ENCODE data around the gene PRKCE.

PRKCE gene

GRCh38 chr2:45860136-45861121 lies 209.0 kb downstream of the PRKCE start:
- no peaks in the 10 kb centered on the region for H3K27me3 ChIP-seq (ENCODE audit: low read depth, low read length)
- no peaks in the 10 kb centered on the region for H3K9me3 ChIP-seq (ENCODE audit: control insufficient read depth in 1 of 2, low read length in 2 of 2)
- no peak overlapping the region for H3K27ac ChIP-seq (ENCODE audit: low read length)
- H3K4me3 ChIP-seq (ENCODE audit: low read depth in 1 of 2, low read length in 2 of 2) = peak overlapping the region; percentile 55 to 59
- no peaks in the 10 kb centered on the region for H3K36me3 ChIP-seq (ENCODE audit: control insufficient read depth in 1 of 2, insufficient read depth in 2 of 2, low read length in 2 of 2)
- peaks cover 8 to 41% of the 10 kb centered on the region in 2 donors for H3K4me1 ChIP-seq (ENCODE audit: control insufficient read depth in 1 of 2, insufficient read depth in 2 of 2, low read length in 2 of 2)

DNA sequence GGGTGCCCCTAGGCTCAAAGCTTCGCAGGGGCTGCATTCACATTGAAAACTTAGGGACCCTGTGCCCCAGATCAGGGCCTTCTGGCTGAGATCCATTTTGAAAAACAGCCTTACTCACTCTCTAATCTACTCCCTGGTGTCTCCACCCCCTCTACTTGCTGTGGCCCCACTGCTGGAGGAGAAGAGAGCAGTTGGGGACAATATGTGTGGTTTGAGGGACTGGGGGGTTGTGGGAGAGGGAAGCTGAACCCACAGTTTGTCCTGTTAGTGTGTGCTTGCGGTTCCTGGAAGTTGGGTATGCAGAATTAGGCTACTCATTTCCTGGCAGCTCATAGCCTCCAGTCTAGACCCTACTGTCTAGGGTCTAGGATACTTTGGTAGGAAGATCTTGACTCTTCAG lies 211.4 kb downstream of the PRKCE start:
- H3K4me1 ChIP-seq (ENCODE audit: control insufficient read depth in 1 of 2, insufficient read depth in 2 of 2, low read length in 2 of 2) = peaks cover 8 to 26% of the 10 kb centered on the region in 2 donors

GRCh38 chr2:45864121-45864520 lies 212.6 kb downstream of the PRKCE start:
- peaks cover 8 to 26% of the 10 kb centered on the region in 2 donors for H3K4me1 ChIP-seq (ENCODE audit: control insufficient read depth in 1 of 2, insufficient read depth in 2 of 2, low read length in 2 of 2)
- H3K4me3 ChIP-seq (ENCODE audit: low read depth in 1 of 2, low read length in 2 of 2) = no peak overlapping the region
- no peaks in the 10 kb centered on the region for H3K9me3 ChIP-seq (ENCODE audit: control insufficient read depth in 1 of 2, low read length in 2 of 2)
- no peaks in the 10 kb centered on the region for H3K27me3 ChIP-seq (ENCODE audit: low read depth, low read length)
- H3K27ac ChIP-seq (ENCODE audit: low read length) = no peak overlapping the region
- no peaks in the 10 kb centered on the region for H3K36me3 ChIP-seq (ENCODE audit: control insufficient read depth in 1 of 2, insufficient read depth in 2 of 2, low read length in 2 of 2)

More for the DNA sequence above, 211.4 kb downstream of the PRKCE start:
- no peaks in the 10 kb centered on the region for H3K27me3 ChIP-seq (ENCODE audit: low read depth, low read length)
- H3K9me3 ChIP-seq (ENCODE audit: control insufficient read depth in 1 of 2, low read length in 2 of 2) = no peaks in the 10 kb centered on the region
- H3K4me3 ChIP-seq (ENCODE audit: low read depth in 1 of 2, low read length in 2 of 2) = no peak overlapping the region
- H3K36me3 ChIP-seq (ENCODE audit: control insufficient read depth in 1 of 2, insufficient read depth in 2 of 2, low read length in 2 of 2) = no peaks in the 10 kb centered on the region
- no peak overlapping the region for H3K27ac ChIP-seq (ENCODE audit: low read length)

- Histone ChIP-seq H3K36me3 (ENCODE audit: control insufficient read depth in 1 of 2, insufficient read depth in 2 of 2, low read length in 2 of 2) (no peaks in the 10 kb centered on the region), H3K27ac (ENCODE audit: low read length) (no peak overlapping the region), H3K27me3 (ENCODE audit: low read depth, low read length) (no peaks in the 10 kb centered on the region), H3K4me1 (ENCODE audit: control insufficient read depth in 1 of 2, insufficient read depth in 2 of 2, low read length in 2 of 2) (peaks cover 3 to 6% of the 10 kb centered on the region in 2 donors), H3K9me3 (ENCODE audit: control insufficient read depth in 1 of 2, low read length in 2 of 2) (no peaks in the 10 kb centered on the region), H3K4me3 (ENCODE audit: low read depth in 1 of 2, low read length in 2 of 2) (no peak overlapping the region)
Measured at GRCh38 chr2:45867349-45867748, 215.9 kb downstream of the PRKCE start.

DNA sequence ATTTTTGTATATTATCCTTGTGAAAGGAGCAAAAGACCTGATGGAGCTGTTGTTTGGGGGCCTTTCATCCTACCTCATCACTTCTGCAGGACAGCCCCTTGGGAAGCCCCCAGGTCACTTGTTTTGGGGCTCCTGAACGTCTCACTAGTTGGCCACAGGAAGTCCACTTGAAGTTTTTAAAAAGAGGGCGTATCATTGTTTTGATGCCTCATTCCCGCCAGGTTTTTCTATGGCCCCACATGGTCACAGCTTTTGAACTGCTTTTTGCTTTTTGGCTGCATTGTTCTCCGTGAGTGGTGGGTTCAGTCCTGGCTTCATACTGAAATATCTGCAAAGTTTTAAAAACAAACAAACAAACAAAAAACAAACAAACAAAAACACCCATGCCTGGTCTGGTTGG lies 216.3 kb downstream of the PRKCE start:
- no peak overlapping the region for H3K4me3 ChIP-seq (ENCODE audit: low read depth in 1 of 2, low read length in 2 of 2)
- H3K36me3 ChIP-seq (ENCODE audit: control insufficient read depth in 1 of 2, insufficient read depth in 2 of 2, low read length in 2 of 2) = no peaks in the 10 kb centered on the region
- no peak overlapping the region for H3K27ac ChIP-seq (ENCODE audit: low read length)
- H3K27me3 ChIP-seq (ENCODE audit: low read depth, low read length) = no peaks in the 10 kb centered on the region
- H3K4me1 ChIP-seq (ENCODE audit: control insufficient read depth in 1 of 2, insufficient read depth in 2 of 2, low read length in 2 of 2) = peaks cover 3 to 6% of the 10 kb centered on the region in 2 donors
- no peaks in the 10 kb centered on the region for H3K9me3 ChIP-seq (ENCODE audit: control insufficient read depth in 1 of 2, low read length in 2 of 2)

DNA sequence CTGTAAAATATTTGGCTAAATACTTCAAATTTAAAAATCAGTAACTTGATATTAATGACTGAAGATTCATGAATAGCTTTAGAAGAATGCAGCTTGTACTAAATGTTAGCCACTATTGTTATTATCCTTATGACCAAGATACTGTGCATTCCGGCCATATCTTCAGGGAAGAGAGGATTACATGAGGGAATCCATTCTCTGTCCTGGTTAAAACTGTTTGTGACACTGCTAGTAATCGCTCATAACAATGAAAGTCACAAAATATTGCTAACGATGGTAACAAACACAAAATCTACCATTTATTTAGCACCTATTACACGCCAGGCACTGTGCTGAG lies 217.7 kb downstream of the PRKCE start:
- Histone ChIP-seq H3K4me3 (ENCODE audit: low read depth in 1 of 2, low read length in 2 of 2) (no peak overlapping the region), H3K27me3 (ENCODE audit: low read depth, low read length) (no peaks in the 10 kb centered on the region), H3K36me3 (ENCODE audit: control insufficient read depth in 1 of 2, insufficient read depth in 2 of 2, low read length in 2 of 2) (no peaks in the 10 kb centered on the region), H3K9me3 (ENCODE audit: control insufficient read depth in 1 of 2, low read length in 2 of 2) (no peaks in the 10 kb centered on the region), H3K27ac (ENCODE audit: low read length) (no peak overlapping the region), H3K4me1 (ENCODE audit: control insufficient read depth in 1 of 2, insufficient read depth in 2 of 2, low read length in 2 of 2) (peaks cover 9 to 10% of the 10 kb centered on the region in 2 donors)

- peaks cover 10 to 16% of the 10 kb centered on the region in 2 donors for H3K4me1 ChIP-seq (ENCODE audit: control insufficient read depth in 1 of 2, insufficient read depth in 2 of 2, low read length in 2 of 2)
- no peak overlapping the region for H3K4me3 ChIP-seq (ENCODE audit: low read depth in 1 of 2, low read length in 2 of 2)
- no peak overlapping the region for H3K27ac ChIP-seq (ENCODE audit: low read length)
Measured at GRCh38 chr2:45871025-45871424, 219.6 kb downstream of the PRKCE start.

GRCh38 chr2:45871541-45871940 lies 220.1 kb downstream of the PRKCE start:
- Histone ChIP-seq H3K27ac (ENCODE audit: low read length) (no peak overlapping the region), H3K4me1 (ENCODE audit: control insufficient read depth in 1 of 2, insufficient read depth in 2 of 2, low read length in 2 of 2) (peaks cover 10 to 16% of the 10 kb centered on the region in 2 donors), H3K27me3 (ENCODE audit: low read depth, low read length) (no peaks in the 10 kb centered on the region), H3K36me3 (ENCODE audit: control insufficient read depth in 1 of 2, insufficient read depth in 2 of 2, low read length in 2 of 2) (peaks cover 0 to 3% of the 10 kb centered on the region in 2 donors), H3K9me3 (ENCODE audit: control insufficient read depth in 1 of 2, low read length in 2 of 2) (peaks cover 4 to 6% of the 10 kb centered on the region in 2 donors), H3K4me3 (ENCODE audit: low read depth in 1 of 2, low read length in 2 of 2) (no peak overlapping the region)

More at GRCh38 chr2:45871025-45871424, 219.6 kb downstream of the PRKCE start:
- Histone ChIP-seq H3K36me3 (ENCODE audit: control insufficient read depth in 1 of 2, insufficient read depth in 2 of 2, low read length in 2 of 2) (no peaks in the 10 kb centered on the region), H3K9me3 (ENCODE audit: control insufficient read depth in 1 of 2, low read length in 2 of 2) (peaks cover 0 to 1% of the 10 kb centered on the region in 2 donors), H3K27me3 (ENCODE audit: low read depth, low read length) (no peaks in the 10 kb centered on the region)

GRCh38 chr2:45872211-45872610 lies 220.7 kb downstream of the PRKCE start:
- peaks cover 0 to 4% of the 10 kb centered on the region in 2 donors for H3K36me3 ChIP-seq (ENCODE audit: control insufficient read depth in 1 of 2, insufficient read depth in 2 of 2, low read length in 2 of 2)
- H3K9me3 ChIP-seq (ENCODE audit: control insufficient read depth in 1 of 2, low read length in 2 of 2) = peaks cover 8 to 11% of the 10 kb centered on the region in 2 donors
- peaks cover 10 to 16% of the 10 kb centered on the region in 2 donors for H3K4me1 ChIP-seq (ENCODE audit: control insufficient read depth in 1 of 2, insufficient read depth in 2 of 2, low read length in 2 of 2)
- no peaks in the 10 kb centered on the region for H3K27me3 ChIP-seq (ENCODE audit: low read depth, low read length)
- no peak overlapping the region for H3K4me3 ChIP-seq (ENCODE audit: low read depth in 1 of 2, low read length in 2 of 2)
- no peak overlapping the region for H3K27ac ChIP-seq (ENCODE audit: low read length)

DNA sequence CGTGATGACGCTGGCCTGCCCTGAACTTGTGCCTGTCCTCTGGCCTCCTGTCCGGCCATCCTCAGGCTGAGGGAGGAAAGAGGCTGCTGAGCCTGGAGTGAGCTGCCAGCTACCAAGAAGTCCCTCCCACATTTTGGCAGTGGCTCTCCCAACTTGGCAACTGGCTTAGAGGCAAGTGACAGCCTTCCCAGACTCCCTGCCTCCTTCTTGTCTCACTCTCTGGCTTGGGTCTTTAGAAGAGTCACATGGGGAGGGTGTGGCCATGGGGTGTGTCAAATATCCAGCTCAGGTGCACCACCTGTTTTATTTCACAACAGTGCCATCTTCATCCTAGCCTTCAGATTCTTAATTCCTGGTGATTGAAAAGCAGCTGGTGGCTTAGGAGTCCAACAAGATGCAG lies 222.9 kb downstream of the PRKCE start:
- no peak overlapping the region for H3K27ac ChIP-seq (ENCODE audit: low read length)
- H3K4me1 ChIP-seq (ENCODE audit: control insufficient read depth in 1 of 2, insufficient read depth in 2 of 2, low read length in 2 of 2) = peaks cover 10 to 16% of the 10 kb centered on the region in 2 donors
- H3K27me3 ChIP-seq (ENCODE audit: low read depth, low read length) = no peaks in the 10 kb centered on the region
- H3K9me3 ChIP-seq (ENCODE audit: control insufficient read depth in 1 of 2, low read length in 2 of 2) = peaks cover 8 to 11% of the 10 kb centered on the region in 2 donors
- H3K36me3 ChIP-seq (ENCODE audit: control insufficient read depth in 1 of 2, insufficient read depth in 2 of 2, low read length in 2 of 2) = peaks cover 0 to 4% of the 10 kb centered on the region in 2 donors
- H3K4me3 ChIP-seq (ENCODE audit: low read depth in 1 of 2, low read length in 2 of 2) = no peak overlapping the region

- no peaks in the 10 kb centered on the region for H3K27me3 ChIP-seq (ENCODE audit: low read depth, low read length)
- no peak overlapping the region for H3K27ac ChIP-seq (ENCODE audit: low read length)
- H3K36me3 ChIP-seq (ENCODE audit: control insufficient read depth in 1 of 2, insufficient read depth in 2 of 2, low read length in 2 of 2) = peaks cover 0 to 4% of the 10 kb centered on the region in 2 donors
- peaks cover 8 to 11% of the 10 kb centered on the region in 2 donors for H3K9me3 ChIP-seq (ENCODE audit: control insufficient read depth in 1 of 2, low read length in 2 of 2)
- H3K4me3 ChIP-seq (ENCODE audit: low read depth in 1 of 2, low read length in 2 of 2) = no peak overlapping the region
- H3K4me1 ChIP-seq (ENCODE audit: control insufficient read depth in 1 of 2, insufficient read depth in 2 of 2, low read length in 2 of 2) = peaks cover 7 to 22% of the 10 kb centered on the region in 2 donors
Measured at GRCh38 chr2:45876611-45877010, 225.1 kb downstream of the PRKCE start.
